SK-MEL-5 (cell line): ENCODE measurements around the gene EFNB3. TPM values are rescaled to one million over a fixed set of nuclear protein-coding genes. Genes with fewer than 3 reads are reported as not detected.

Source experiments
- DNase-seq: peaks from one replicate; pipeline ENCODE4 v3.0.0-alpha.2; 2016; ENCODE audit warnings: low read depth, low spot score
- in situ Hi-C: cut with HindIII; loops from 2 replicates; pipeline ENCODE4 v1.10.0; 2016; ENCODE audit warnings: low sequenced_read_pairs, high pct_unique_total_duplicates, low pct_unique_long_range_greater_than_20kb
- total RNA-seq: library from RNA; depleted of rRNA; stranded (reverse); fragments of >200 nt; shearing (Covaris generic); gene quantifications from 2 replicates; pipeline ENCODE4 v1.2.3, GENCODE V29; 2014; rRNA removed

The EFNB3 gene
- total RNA-seq, 1 experiment from 2014 or later, result 3.7 TPM

DNA sequence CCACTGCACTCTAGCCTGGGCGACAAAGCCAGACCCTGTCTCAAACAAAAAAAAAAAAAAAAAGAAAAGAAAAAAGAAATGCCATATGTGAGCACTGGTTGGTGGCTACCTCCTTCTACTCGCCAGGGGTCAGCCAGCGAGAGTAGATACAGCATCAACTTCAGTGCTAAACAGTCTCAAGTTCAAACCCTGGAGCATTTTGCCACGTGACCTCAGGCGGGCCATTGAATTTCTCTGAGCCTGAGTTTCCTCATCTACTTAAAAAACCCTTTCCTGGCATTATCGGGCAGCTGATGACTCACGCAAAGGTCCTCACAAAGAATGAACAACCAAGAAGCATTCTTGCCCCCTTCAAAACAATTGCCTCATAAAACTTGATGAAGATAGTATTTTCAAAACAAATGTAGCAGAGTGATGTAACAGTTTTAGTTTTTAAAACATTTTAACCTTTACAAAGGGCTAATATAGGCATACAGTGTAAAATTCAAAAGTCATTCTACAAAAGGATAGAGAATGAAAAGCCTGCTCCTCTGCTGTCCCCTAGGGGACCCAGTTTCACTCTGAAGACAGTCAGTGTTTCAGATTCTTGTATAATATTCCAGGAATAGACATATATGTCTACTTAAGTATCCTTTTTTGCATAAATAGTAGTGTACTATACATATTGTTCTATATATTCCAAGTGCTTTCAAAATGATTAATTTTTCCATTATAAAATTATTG is 40.9 kb downstream of the EFNB3 start:
- DNase-seq, result peak; percentile 96
- in situ Hi-C loops, result no loop called here

DNA sequence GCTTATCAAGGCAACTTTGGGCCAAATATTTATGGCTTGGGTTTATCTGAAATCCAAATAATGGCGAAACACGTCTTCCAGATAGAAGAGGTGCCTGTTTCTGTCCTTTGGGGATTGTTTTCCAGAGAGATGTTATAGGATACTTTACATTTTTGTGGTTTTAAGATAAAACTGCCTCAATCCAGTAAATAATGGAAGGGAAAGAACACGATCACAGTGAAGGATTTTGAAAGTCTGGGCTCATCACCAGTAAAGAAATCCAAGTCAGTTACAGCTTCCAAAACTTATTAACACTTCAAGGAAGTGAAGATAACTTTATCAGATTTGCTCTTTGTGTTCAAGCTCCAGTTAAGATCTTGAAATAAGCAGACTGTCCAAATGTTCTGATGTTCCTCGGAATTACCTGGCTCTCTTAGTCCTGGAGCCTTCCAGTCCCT is 42.7 kb downstream of the EFNB3 start:
- in situ Hi-C loops, result no loop called here
- peak; percentile 38 for DNase-seq

DNA sequence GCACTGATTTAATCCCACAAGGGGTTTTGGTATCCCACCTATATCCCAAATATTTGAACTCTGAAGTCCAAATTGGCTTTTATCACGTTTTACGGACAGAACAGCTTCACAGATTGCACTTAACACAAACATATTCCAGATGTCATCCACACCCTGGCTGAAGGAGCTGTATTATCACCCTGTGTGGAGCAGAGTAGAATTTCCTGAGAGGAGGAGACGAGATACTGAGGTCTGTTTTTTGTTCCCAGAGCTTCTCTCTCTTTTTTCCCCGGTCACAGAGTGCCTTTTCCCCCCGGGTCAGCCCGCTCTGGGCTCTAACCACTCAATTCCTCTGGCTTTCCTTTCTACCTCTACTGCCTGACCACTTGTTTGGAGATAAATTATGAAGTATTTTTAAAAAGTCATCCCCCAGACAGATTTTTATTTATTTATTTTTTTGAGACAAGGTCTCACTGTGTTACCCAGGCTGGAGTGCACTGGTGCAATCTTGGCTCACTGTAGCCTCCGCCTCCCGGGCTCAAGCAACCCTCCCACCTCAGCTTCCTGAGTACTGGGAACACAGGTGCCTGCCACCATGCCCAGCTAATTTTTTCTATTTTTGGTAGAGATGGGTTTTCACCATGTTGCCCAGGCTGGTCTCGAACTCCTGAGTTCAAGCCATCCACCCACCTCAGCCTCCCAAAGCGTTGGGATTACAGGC is 43.2 kb downstream of the EFNB3 start:
- no peak for DNase-seq
- in situ Hi-C loops, result no loop called here

DNA sequence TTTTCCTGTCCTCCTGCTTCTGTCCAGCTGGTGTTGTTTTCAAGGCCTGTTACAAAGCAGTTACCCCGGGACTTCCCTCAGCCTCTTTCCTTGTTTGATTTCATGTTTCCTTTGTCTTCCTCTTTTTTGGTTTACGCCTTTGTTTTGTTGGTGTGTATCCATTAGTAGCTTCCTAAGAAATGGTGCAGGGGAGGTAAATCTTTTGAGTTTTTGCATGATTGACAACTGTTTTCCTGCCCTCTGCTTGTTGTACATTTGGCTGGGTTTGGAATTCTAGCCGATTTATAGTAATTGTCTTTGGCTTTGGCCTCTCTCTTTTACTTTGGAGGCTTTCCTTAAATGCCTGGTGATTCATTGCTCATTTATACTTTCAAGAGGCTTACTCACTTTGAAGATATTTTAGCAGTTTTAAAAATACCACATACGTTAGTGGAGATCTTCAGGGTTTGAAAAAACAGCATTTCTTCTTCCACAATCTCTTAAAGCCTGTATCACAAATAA is 45.4 kb downstream of the EFNB3 start:
- DNase-seq, result no peak
- in situ Hi-C loops, result no loop called here

DNA sequence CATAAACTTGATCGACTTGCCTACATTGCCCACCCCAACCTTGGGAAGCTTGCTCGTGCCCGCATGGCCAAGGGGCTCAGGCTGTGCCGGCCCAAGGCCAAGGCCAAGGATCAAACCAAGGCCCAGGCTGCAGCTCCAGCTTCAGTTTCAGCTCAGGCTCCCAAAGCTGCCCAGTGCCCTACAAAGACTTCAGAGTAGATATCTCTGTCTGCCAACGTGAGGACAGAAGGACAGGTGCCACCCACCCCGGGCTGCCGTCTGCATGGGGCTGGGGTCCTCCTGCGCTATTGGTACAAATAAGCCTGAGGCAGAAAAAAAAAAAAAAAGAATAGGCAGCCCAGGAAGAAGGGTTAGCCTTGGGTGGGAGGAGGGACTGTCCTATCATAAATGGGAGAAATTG is 49.7 kb downstream of the EFNB3 start:
- DNase-seq, result no peak
- in situ Hi-C loops, result no loop called here

DNA sequence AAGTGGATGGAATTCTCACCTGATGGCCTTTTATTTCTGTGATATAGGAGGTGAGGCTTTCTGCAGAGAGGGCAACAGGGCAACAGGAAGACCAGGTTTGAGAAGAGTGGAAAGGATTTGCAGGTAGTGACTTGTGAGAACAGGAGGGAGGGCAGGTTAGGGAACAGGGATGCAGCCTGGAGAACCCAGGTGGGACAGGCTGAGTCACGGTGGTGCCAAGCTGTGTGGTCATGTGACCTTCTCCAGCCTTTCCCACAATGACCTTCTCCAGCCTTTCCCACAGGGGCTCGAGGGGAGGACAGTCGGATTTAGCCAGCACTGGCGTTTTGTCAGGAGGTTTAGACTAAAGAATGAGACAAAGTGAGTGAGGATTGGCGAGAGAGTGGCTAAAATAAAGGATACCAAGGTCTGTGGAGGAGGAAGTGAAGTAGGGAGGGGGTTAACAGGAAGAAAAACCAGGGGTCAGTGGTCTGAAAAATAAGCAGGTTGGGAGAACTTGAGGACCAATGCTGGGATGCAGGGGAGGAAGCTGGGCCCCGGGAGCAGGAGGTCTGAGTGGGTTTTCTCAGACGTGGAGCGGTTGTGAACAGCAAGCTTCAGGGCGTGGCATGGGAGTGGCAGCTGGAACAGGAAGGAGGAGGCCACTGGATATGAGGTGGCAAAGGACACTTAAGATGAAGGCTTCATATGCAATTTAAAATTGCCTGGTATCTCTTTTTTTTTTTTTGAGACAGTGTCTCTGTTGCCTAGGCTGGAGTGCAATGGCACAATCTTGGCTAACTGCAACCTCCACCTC is 50.3 kb downstream of the EFNB3 start:
- no peak for DNase-seq

DNA sequence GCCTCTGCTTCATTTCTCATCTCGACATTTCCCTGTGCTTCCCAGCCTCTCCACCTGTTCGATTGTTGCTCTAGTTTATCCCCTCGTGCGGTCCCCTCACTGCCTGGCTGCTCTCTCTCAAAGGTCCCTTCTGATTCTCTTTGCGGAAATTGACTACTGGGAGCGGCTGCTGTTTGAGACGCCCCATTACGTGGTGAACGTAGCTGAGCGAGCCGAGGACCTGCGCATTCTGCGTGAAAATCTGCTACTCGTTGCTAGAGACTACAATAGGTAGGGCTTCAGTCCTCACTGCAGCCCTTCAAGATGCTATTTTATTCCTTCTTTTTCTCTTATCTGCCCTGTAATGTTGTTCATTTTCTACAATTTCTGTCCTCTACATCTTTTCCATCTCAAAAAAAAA is 52.0 kb downstream of the EFNB3 start:
- DNase-seq, result no peak
- in situ Hi-C loops, result no loop called here

More for the DNA sequence above, 50.3 kb downstream of the EFNB3 start:
- in situ Hi-C loops, result no loop called here

Other genes with a start within 250 kb of the EFNB3 start
- 14.3 and 14.6 TPM in 2 replicates for gene ZBTB4, start 225.6 kb upstream of the EFNB3 start, total RNA-seq
- not detected in 2 replicates for gene SLC35G6, start 223.8 kb upstream of the EFNB3 start, total RNA-seq
- gene POLR2A, start 220.8 kb upstream of the EFNB3 start, total RNA-seq, result 20.6 and 24.0 TPM in 2 replicates
- 0.88 and 1.2 TPM in 2 replicates for gene TNFSF12, start 156.1 kb upstream of the EFNB3 start, total RNA-seq
- gene TNFSF13, start 146.5 kb upstream of the EFNB3 start, total RNA-seq, result 0.11 TPM in 1 of 2 replicates, not detected in the other
- 103 and 113 TPM in 2 replicates for gene SENP3, start 143.3 kb upstream of the EFNB3 start, total RNA-seq
- 69.3 and 74.5 TPM in 2 replicates for gene CD68, start 125.6 kb upstream of the EFNB3 start, total RNA-seq
- 151 and 154 TPM in 2 replicates for gene MPDU1, start 121.3 kb upstream of the EFNB3 start, total RNA-seq
- gene SOX15, start 115.1 kb upstream of the EFNB3 start, total RNA-seq, result not detected in 2 replicates
- gene FXR2, start 90.3 kb upstream of the EFNB3 start, total RNA-seq, result 56.6 and 61.7 TPM in 2 replicates
- 49.6 and 56.3 TPM in 2 replicates for gene SAT2, start 77.4 kb upstream of the EFNB3 start, total RNA-seq
- 0.82 and 1.6 TPM in 2 replicates for gene SHBG, start 75.1 kb upstream of the EFNB3 start, total RNA-seq
- 0.27 and 0.85 TPM in 2 replicates for gene ATP1B2, start 54.3 kb upstream of the EFNB3 start, total RNA-seq
- 14.1 and 15.4 TPM in 2 replicates for gene TP53, start 17.7 kb upstream of the EFNB3 start, total RNA-seq
- 13.4 and 16.4 TPM in 2 replicates for gene WRAP53, start 16.7 kb upstream of the EFNB3 start, total RNA-seq
- gene DNAH2, start 12.5 kb downstream of the EFNB3 start, total RNA-seq, result 0.03 TPM in 1 of 2 replicates, not detected in the other
- gene KDM6B, start 129.0 kb downstream of the EFNB3 start, total RNA-seq, result 1.6 and 2.4 TPM in 2 replicates
- gene TMEM88, start 149.9 kb downstream of the EFNB3 start, total RNA-seq, result 0.18 and 0.80 TPM in 2 replicates
- gene NAA38, start 152.4 kb downstream of the EFNB3 start, total RNA-seq, result 74.5 and 83.3 TPM in 2 replicates
- gene CYB5D1, start 152.8 kb downstream of the EFNB3 start, total RNA-seq, result 7.2 and 7.5 TPM in 2 replicates
- gene CHD3, start 183.6 kb downstream of the EFNB3 start, total RNA-seq, result 68.4 and 74.0 TPM in 2 replicates
- 4.3 and 5.7 TPM in 2 replicates for gene RNF227, start 211.1 kb downstream of the EFNB3 start, total RNA-seq
- gene KCNAB3, start 224.7 kb downstream of the EFNB3 start, total RNA-seq, result 0.21 and 0.37 TPM in 2 replicates
- gene TRAPPC1, start 226.7 kb downstream of the EFNB3 start, total RNA-seq, result 22.1 and 27.3 TPM in 2 replicates
- gene CNTROB, start 227.0 kb downstream of the EFNB3 start, total RNA-seq, result 11.9 and 17.3 TPM in 2 replicates